ENCODE measurements around the gene PGM1.

PGM1 gene

DNA sequence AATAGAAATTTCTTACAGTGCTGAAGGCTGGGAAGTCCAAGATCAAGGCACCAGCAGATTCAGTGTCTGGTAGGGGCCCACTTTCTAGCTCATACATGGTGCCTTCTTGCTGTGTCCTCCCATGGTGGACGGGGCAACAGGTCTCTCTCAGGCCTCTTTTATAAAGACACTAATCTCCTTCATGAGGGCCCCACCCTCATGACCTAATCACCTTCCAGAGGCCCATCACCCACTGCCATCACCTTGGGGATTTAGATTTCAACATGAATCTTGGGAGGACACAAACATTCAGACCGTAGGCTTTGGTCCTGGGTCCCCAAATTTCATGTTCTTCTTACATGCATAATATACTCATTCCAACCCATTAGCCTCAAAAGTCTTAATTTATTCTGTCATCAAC, 71.5 kb downstream of the PGM1 start:
- Histone ChIP-seq H3K9me3 (ENCODE audit: control insufficient read depth, insufficient read depth, low read depth, low read length) (peaks cover 20% of the 10 kb centered on the region; the same call in 1 of the 2 replicates), H3K9ac (ENCODE audit: low read length) (no peak overlapping the region), H3K4me3 (ENCODE audit: low read depth, low read length) (no peak overlapping the region), H3K27me3 (ENCODE audit: control insufficient read depth, insufficient read depth, low read length) (no peaks in the 10 kb centered on the region), H3K27ac (ENCODE audit: low read depth, low read length) (no peak overlapping the region), H3K36me3 (ENCODE audit: control insufficient read depth, insufficient read depth, low read length) (peaks cover 16% of the 10 kb centered on the region), H3K4me1 (ENCODE audit: control insufficient read depth, insufficient read depth, low read length) (peaks cover 24% of the 10 kb centered on the region)

GRCh38 chr1:63665410-63665809, 72.2 kb downstream of the PGM1 start:
- Histone ChIP-seq H3K9me3 (ENCODE audit: control insufficient read depth, insufficient read depth, low read depth, low read length) (peaks cover 20% of the 10 kb centered on the region; the same call in 1 of the 2 replicates), H3K27ac (ENCODE audit: low read depth, low read length) (no peak overlapping the region), H3K27me3 (ENCODE audit: control insufficient read depth, insufficient read depth, low read length) (no peaks in the 10 kb centered on the region), H3K4me3 (ENCODE audit: low read depth, low read length) (no peak overlapping the region), H3K36me3 (ENCODE audit: control insufficient read depth, insufficient read depth, low read length) (peaks cover 13% of the 10 kb centered on the region; the same call in 1 of the 2 replicates), H3K4me1 (ENCODE audit: control insufficient read depth, insufficient read depth, low read length) (peaks cover 24% of the 10 kb centered on the region), H3K9ac (ENCODE audit: low read length) (no peak overlapping the region)

- Histone ChIP-seq H3K4me1 (ENCODE audit: control insufficient read depth, insufficient read depth, low read length) (peaks cover 24% of the 10 kb centered on the region), H3K9me3 (ENCODE audit: control insufficient read depth, insufficient read depth, low read depth, low read length) (peaks cover 20% of the 10 kb centered on the region; the same call in 1 of the 2 replicates), H3K27ac (ENCODE audit: low read depth, low read length) (no peak overlapping the region), H3K4me3 (ENCODE audit: low read depth, low read length) (no peak overlapping the region), H3K36me3 (ENCODE audit: control insufficient read depth, insufficient read depth, low read length) (peaks cover 10% of the 10 kb centered on the region; the same call in 1 of the 2 replicates), H3K27me3 (ENCODE audit: control insufficient read depth, insufficient read depth, low read length) (no peaks in the 10 kb centered on the region), H3K9ac (ENCODE audit: low read length) (no peak overlapping the region)
Measured at GRCh38 chr1:63665824-63666223, 72.6 kb downstream of the PGM1 start.

GRCh38 chr1:63668298-63668697, 75.1 kb downstream of the PGM1 start:
- H3K27ac ChIP-seq (ENCODE audit: low read depth, low read length): no peak overlapping the region
- peaks cover 6% of the 10 kb centered on the region; the same call in 1 of the 2 replicates for H3K4me1 ChIP-seq (ENCODE audit: control insufficient read depth, insufficient read depth, low read length)
- no peak overlapping the region for H3K4me3 ChIP-seq (ENCODE audit: low read depth, low read length)
- H3K36me3 ChIP-seq (ENCODE audit: control insufficient read depth, insufficient read depth, low read length): peaks cover 5% of the 10 kb centered on the region; the same call in 1 of the 2 replicates
- peaks cover 20% of the 10 kb centered on the region; the same call in 1 of the 2 replicates for H3K9me3 ChIP-seq (ENCODE audit: control insufficient read depth, insufficient read depth, low read depth, low read length)
- no peak overlapping the region for H3K9ac ChIP-seq (ENCODE audit: low read length)
- no peaks in the 10 kb centered on the region for H3K27me3 ChIP-seq (ENCODE audit: control insufficient read depth, insufficient read depth, low read length)

- Histone ChIP-seq H3K4me3 (ENCODE audit: low read depth, low read length) (no peak overlapping the region), H3K36me3 (ENCODE audit: control insufficient read depth, insufficient read depth, low read length) (peaks cover under 1% of the 10 kb centered on the region; the same call in 1 of the 2 replicates), H3K27me3 (ENCODE audit: control insufficient read depth, insufficient read depth, low read length) (no peaks in the 10 kb centered on the region), H3K9ac (ENCODE audit: low read length) (no peak overlapping the region), H3K9me3 (ENCODE audit: control insufficient read depth, insufficient read depth, low read depth, low read length) (peaks cover 18% of the 10 kb centered on the region; the same call in 1 of the 2 replicates), H3K27ac (ENCODE audit: low read depth, low read length) (no peak overlapping the region), H3K4me1 (ENCODE audit: control insufficient read depth, insufficient read depth, low read length) (peaks cover 6% of the 10 kb centered on the region; the same call in 1 of the 2 replicates)
Measured at GRCh38 chr1:63669151-63669961, 76.1 kb downstream of the PGM1 start.

DNA sequence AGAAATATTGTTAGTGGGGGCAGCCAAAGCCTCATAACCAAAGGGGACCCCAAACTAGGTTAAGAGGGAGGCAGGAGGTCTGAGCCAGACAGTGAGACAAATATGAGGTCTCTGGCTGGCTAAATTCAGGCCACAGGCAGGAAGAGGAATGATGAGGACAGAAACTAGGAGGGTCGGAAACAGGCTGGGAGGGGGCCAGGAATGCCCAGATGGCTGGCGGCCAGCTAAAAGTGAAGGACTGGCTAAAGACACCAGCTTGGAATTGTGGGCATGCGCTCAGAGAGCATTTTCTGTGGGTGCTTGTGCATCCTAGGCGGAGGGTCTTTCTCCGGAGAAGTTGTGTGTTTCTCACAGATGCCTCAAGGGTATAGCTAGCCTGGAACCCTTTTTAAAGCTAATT, 77.0 kb downstream of the PGM1 start:
- H3K36me3 ChIP-seq (ENCODE audit: control insufficient read depth, insufficient read depth, low read length): no peaks in the 10 kb centered on the region
- H3K4me1 ChIP-seq (ENCODE audit: control insufficient read depth, insufficient read depth, low read length): peaks cover 10% of the 10 kb centered on the region
- H3K27ac ChIP-seq (ENCODE audit: low read depth, low read length): no peak overlapping the region
- peaks cover 10% of the 10 kb centered on the region; the same call in 1 of the 2 replicates for H3K9me3 ChIP-seq (ENCODE audit: control insufficient read depth, insufficient read depth, low read depth, low read length)
- no peak overlapping the region for H3K9ac ChIP-seq (ENCODE audit: low read length)
- H3K4me3 ChIP-seq (ENCODE audit: low read depth, low read length): no peak overlapping the region
- no peaks in the 10 kb centered on the region for H3K27me3 ChIP-seq (ENCODE audit: control insufficient read depth, insufficient read depth, low read length)

- Histone ChIP-seq H3K27ac (ENCODE audit: low read depth, low read length) (no peak overlapping the region), H3K36me3 (ENCODE audit: control insufficient read depth, insufficient read depth, low read length) (no peaks in the 10 kb centered on the region), H3K27me3 (ENCODE audit: control insufficient read depth, insufficient read depth, low read length) (no peaks in the 10 kb centered on the region), H3K9ac (ENCODE audit: low read length) (no peak overlapping the region), H3K9me3 (ENCODE audit: control insufficient read depth, insufficient read depth, low read depth, low read length) (no peaks in the 10 kb centered on the region), H3K4me3 (ENCODE audit: low read depth, low read length) (no peak overlapping the region), H3K4me1 (ENCODE audit: control insufficient read depth, insufficient read depth, low read length) (peaks cover 8% of the 10 kb centered on the region)
Measured at GRCh38 chr1:63671514-63671913, 78.3 kb downstream of the PGM1 start.

GRCh38 chr1:63674238-63674864, 81.1 kb downstream of the PGM1 start:
- Histone ChIP-seq H3K4me3 (ENCODE audit: low read depth, low read length) (no peak overlapping the region), H3K4me1 (ENCODE audit: control insufficient read depth, insufficient read depth, low read length) (peaks cover 8% of the 10 kb centered on the region), H3K36me3 (ENCODE audit: control insufficient read depth, insufficient read depth, low read length) (no peaks in the 10 kb centered on the region), H3K27me3 (ENCODE audit: control insufficient read depth, insufficient read depth, low read length) (no peaks in the 10 kb centered on the region), H3K27ac (ENCODE audit: low read depth, low read length) (no peak overlapping the region), H3K9ac (ENCODE audit: low read length) (no peak overlapping the region), H3K9me3 (ENCODE audit: control insufficient read depth, insufficient read depth, low read depth, low read length) (peaks cover under 1% of the 10 kb centered on the region; the same call in 1 of the 2 replicates)

- Histone ChIP-seq H3K4me3 (ENCODE audit: low read depth, low read length) (no peak overlapping the region), H3K36me3 (ENCODE audit: control insufficient read depth, insufficient read depth, low read length) (no peaks in the 10 kb centered on the region), H3K4me1 (ENCODE audit: control insufficient read depth, insufficient read depth, low read length) (peaks cover 8% of the 10 kb centered on the region), H3K27ac (ENCODE audit: low read depth, low read length) (no peak overlapping the region), H3K9ac (ENCODE audit: low read length) (no peak overlapping the region), H3K27me3 (ENCODE audit: control insufficient read depth, insufficient read depth, low read length) (no peaks in the 10 kb centered on the region), H3K9me3 (ENCODE audit: control insufficient read depth, insufficient read depth, low read depth, low read length) (peaks cover 6% of the 10 kb centered on the region; the same call in 1 of the 2 replicates)
Measured at GRCh38 chr1:63674865-63675419, 81.7 kb downstream of the PGM1 start.

- no peaks in the 10 kb centered on the region for H3K36me3 ChIP-seq (ENCODE audit: control insufficient read depth, insufficient read depth, low read length)
- no peak overlapping the region for H3K27ac ChIP-seq (ENCODE audit: low read depth, low read length)
- H3K4me3 ChIP-seq (ENCODE audit: low read depth, low read length): no peak overlapping the region
- H3K9ac ChIP-seq (ENCODE audit: low read length): no peak overlapping the region
- H3K9me3 ChIP-seq (ENCODE audit: control insufficient read depth, insufficient read depth, low read depth, low read length): peaks cover 6% of the 10 kb centered on the region
- H3K4me1 ChIP-seq (ENCODE audit: control insufficient read depth, insufficient read depth, low read length): peaks cover 8% of the 10 kb centered on the region
- no peaks in the 10 kb centered on the region for H3K27me3 ChIP-seq (ENCODE audit: control insufficient read depth, insufficient read depth, low read length)
Measured at GRCh38 chr1:63675420-63675931, 82.3 kb downstream of the PGM1 start.

All from HUES6 (cell line).